Brain microvascular endothelial cell (primary cell): ENCODE measurements around the gene NADSYN1.

Source experiments
- DNase-seq: peaks from one replicate; pipeline ENCODE4 v3.0.0-alpha.2; 2020
- H3K27ac ChIP-seq: fragments of 250-450 bp; sonication (Bioruptor Pico); 2 replicates; pipeline ENCODE4 v1.5.1; 2020; ENCODE audit warnings: mild to moderate bottlenecking, moderate library complexity
- H3K27me3 ChIP-seq: fragments of 250-450 bp; sonication (Bioruptor Pico); replicated peaks from 2 replicates; pipeline ENCODE4 v1.5.1; 2020; ENCODE audit warnings: mild to moderate bottlenecking
- H3K36me3 ChIP-seq: fragments of 250-450 bp; sonication (Bioruptor Pico); replicated peaks from 2 replicates; pipeline ENCODE4 v1.5.1; 2020; ENCODE audit warnings: mild to moderate bottlenecking
- H3K4me3 ChIP-seq: 2 replicates; pipeline ENCODE4 v1.5.1; 2011; ENCODE audit warnings: low read depth, mild to moderate bottlenecking, control low read depth, low read length, moderate library complexity
- CTCF ChIP-seq: IDR thresholded peaks from 2 replicates; pipeline ENCODE4 v1.5.1; 2011; ENCODE audit warnings: low read depth, mild to moderate bottlenecking, moderate library complexity, low read length, control low read depth, inconsistent platforms; ENCODE audit errors: missing control alignments
- in situ Hi-C: cut with HindIII; loops from 2 replicates; pipeline ENCODE4 v1.10.0; 2017; ENCODE audit warnings: low sequenced_read_pairs, low pct_ligation_motif_present

The NADSYN1 gene

GRCh38 chr11:71450939-71451338, 2.1 kb upstream of the NADSYN1 start:
- peaks cover 10% of the 10 kb centered on the region for H3K36me3 ChIP-seq
- in situ Hi-C loops, result no loop called here
- DNase-seq, result no peak
- H3K27ac ChIP-seq, result no peak overlapping the region
- H3K27me3 ChIP-seq, result no peaks in the 10 kb centered on the region
- no peak for TF ChIP-seq CTCF
- H3K4me3 ChIP-seq, result no peak overlapping the region

- no peak for DNase-seq
- in situ Hi-C loops, result no loop called here
- peaks cover 8% of the 10 kb centered on the region for H3K36me3 ChIP-seq
- H3K27me3 ChIP-seq, result no peaks in the 10 kb centered on the region
- H3K4me3 ChIP-seq, result no peak overlapping the region
- no peak for TF ChIP-seq CTCF
- H3K27ac ChIP-seq, result no peak overlapping the region
Observed at GRCh38 chr11:71451596-71452198, 1.3 kb upstream of the NADSYN1 start.

GRCh38 chr11:71452199-71453036, 585 bp upstream of the NADSYN1 start:
- DNase-seq, result peak; percentile 37
- peak overlapping the region; percentile 65 for H3K4me3 ChIP-seq
- H3K36me3 ChIP-seq, result peaks cover 5% of the 10 kb centered on the region
- in situ Hi-C loops, result no loop called here
- TF ChIP-seq CTCF, result no peak
- H3K27ac ChIP-seq, result peak overlapping the region; percentile 29
- H3K27me3 ChIP-seq, result no peaks in the 10 kb centered on the region

- in situ Hi-C loops, result no loop called here
- no peak for DNase-seq
- TF ChIP-seq CTCF, result no peak
- Histone ChIP-seq H3K36me3 (peaks cover 14% of the 10 kb centered on the region), H3K27me3 (no peaks in the 10 kb centered on the region), H3K27ac (no peak overlapping the region), H3K4me3 (peak overlapping the region; percentile 94)
Observed at GRCh38 chr11:71453918-71454304, 908 bp downstream of the NADSYN1 start.

- Histone ChIP-seq H3K27me3 (no peaks in the 10 kb centered on the region), H3K27ac (no peak overlapping the region), H3K4me3 (no peak overlapping the region), H3K36me3 (peaks cover 17% of the 10 kb centered on the region)
- DNase-seq, result no peak
- no peak for TF ChIP-seq CTCF
- in situ Hi-C loops, result no loop called here
Observed at GRCh38 chr11:71454470-71455113, 1.6 kb downstream of the NADSYN1 start.
